Hepatocyte (in vitro differentiated cells): ENCODE data around the gene POU2F2.

ENCODE experiments used
- EZH2phosphoT487 ChIP-seq: fragments of 200-600 bp; sonication (generic); IDR thresholded peaks from one replicate; pipeline ENCODE4 v1.6.1; 2018; ENCODE audit warnings: antibody characterized with exemption, mild to moderate bottlenecking, low read depth, moderate library complexity; ENCODE audit not compliant: unreplicated experiment, severe bottlenecking
- TF ChIP-seq, protein P1 (sequence below): fragments of 200-600 bp; sonication (generic); IDR thresholded peaks from 2 replicates; pipeline ENCODE4 v1.5.1; 2016; ENCODE audit warnings: antibody characterized with exemption, mild to moderate bottlenecking; ENCODE audit not compliant: poor library complexity

DNA sequence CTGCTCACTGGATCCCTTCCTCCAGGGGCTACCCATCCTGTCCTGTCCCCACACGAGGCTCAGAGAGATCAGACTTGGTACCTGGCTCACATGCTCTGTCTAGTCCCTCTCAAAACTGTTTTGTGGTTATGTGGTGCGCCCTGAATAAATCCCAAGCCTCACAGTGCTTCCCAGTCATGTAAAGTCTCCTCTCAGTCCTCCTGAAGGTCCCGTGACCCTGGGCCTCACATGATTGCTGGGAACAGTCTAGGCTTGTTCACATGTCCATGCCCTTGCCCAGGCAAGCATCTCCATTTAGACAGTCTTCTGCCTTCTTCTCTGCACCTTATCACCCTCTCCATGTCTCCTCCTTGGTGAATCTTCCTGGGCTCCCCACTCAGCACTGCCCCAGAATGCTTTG, 36.0 kb upstream of the POU2F2 start:
- TF ChIP-seq, protein P1, sequence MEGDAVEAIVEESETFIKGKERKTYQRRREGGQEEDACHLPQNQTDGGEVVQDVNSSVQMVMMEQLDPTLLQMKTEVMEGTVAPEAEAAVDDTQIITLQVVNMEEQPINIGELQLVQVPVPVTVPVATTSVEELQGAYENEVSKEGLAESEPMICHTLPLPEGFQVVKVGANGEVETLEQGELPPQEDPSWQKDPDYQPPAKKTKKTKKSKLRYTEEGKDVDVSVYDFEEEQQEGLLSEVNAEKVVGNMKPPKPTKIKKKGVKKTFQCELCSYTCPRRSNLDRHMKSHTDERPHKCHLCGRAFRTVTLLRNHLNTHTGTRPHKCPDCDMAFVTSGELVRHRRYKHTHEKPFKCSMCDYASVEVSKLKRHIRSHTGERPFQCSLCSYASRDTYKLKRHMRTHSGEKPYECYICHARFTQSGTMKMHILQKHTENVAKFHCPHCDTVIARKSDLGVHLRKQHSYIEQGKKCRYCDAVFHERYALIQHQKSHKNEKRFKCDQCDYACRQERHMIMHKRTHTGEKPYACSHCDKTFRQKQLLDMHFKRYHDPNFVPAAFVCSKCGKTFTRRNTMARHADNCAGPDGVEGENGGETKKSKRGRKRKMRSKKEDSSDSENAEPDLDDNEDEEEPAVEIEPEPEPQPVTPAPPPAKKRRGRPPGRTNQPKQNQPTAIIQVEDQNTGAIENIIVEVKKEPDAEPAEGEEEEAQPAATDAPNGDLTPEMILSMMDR: no peak
- no peak for TF ChIP-seq EZH2phosphoT487
